Peyer's patch (tissue), 4 donors: ENCODE data around the gene SLC1A1. TPM values are rescaled to one million over a fixed set of nuclear protein-coding genes. Genes with fewer than 3 reads are reported as not detected.

Experiments used
- DNase-seq, 3 donors: peaks; one replicate each; pipeline ENCODE4 v3.0.0-alpha.2; 2017 to 2019
- H3K27ac ChIP-seq, 4 donors: fragments of 200-600 bp; sonication (generic); one replicate each; pipeline ENCODE4 v1.5.1; 2016 to 2019
- H3K27me3 ChIP-seq, 2 donors: fragments of 200-600 bp; sonication (generic); one replicate each; pipeline ENCODE4 v1.5.1; 2019
- H3K36me3 ChIP-seq, 3 donors: fragments of 200-600 bp; sonication (generic); one replicate each; pipeline ENCODE4 v1.5.1; 2016 to 2019
- H3K4me1 ChIP-seq, 4 donors: fragments of 200-600 bp; sonication (generic); one replicate each; pipeline ENCODE4 v1.5.1; 2016 to 2019
- H3K4me3 ChIP-seq, 4 donors: fragments of 200-600 bp; sonication (generic); 1 replicate in 3 of 4; 2 replicates in 1 of 4; pipeline ENCODE4 v1.5.1; 2016 to 2019; ENCODE audit warnings: mild to moderate bottlenecking in 1 of 4
- H3K9me3 ChIP-seq, 4 donors: fragments of 200-600 bp; sonication (generic); one replicate each; pipeline ENCODE4 v1.5.1; 2016 to 2019; ENCODE audit warnings: mild to moderate bottlenecking in 1 of 4
- POLR2A ChIP-seq, 2 donors: fragments of 450-650 bp; IDR thresholded peaks; one replicate each; pipeline ENCODE4 v1.5.1; 2017; ENCODE audit warnings: antibody characterized with exemption in 2 of 2, mild to moderate bottlenecking in 2 of 2, moderate library complexity in 2 of 2
- total RNA-seq, 4 donors: library from RNA; depleted of rRNA; stranded (reverse); fragments of >200 nt; gene quantifications; one replicate each; pipeline ENCODE4 v1.1.0, GENCODE V29; 2016
- TF ChIP-seq, protein P1 (sequence below), 6 experiments: fragments of 450-650 bp in 4 of 6; fragments of 200-600 bp in 2 of 6; sonication (generic) in 1 of 6; IDR thresholded peaks; one replicate each; pipeline ENCODE4 v1.5.1; 2017 to 2019; ENCODE audit warnings: antibody characterized with exemption in 6 of 6, mild to moderate bottlenecking in 3 of 6, moderate library complexity in 1 of 6

The SLC1A1 gene
- total RNA-seq, 4 donors from 2014 or later: 5.0 to 357 (median 145) TPM

DNA sequence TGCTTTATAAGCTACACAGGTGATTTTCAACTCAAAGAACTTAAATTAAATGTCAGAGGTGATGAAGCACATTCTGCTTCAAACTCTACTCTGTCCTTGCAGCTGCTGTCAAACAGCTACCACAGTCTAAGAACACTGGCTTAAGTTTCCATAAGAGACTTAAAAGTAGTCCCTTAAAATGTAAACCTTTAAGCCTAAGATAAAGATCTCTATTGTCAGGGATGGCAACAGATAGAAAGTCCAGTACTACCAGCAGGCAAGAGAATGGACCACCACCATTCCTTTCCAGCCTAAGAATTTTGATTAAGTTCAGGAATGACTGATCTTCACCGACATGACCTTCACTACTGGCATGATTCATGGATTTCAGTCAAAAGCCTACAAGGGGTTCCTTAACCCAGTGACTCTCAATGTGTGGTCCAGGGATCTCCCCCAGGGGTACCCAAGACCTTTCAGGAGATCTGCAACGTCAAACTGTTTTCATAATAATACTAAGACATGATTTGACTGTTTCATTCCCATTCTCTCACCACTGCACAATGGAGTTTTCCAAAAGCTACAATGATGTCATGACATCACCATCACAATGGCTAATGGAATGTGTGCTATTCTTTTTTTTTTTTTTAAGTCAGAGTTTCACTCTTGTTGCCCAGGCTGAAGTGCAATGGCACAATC is 130.8 kb downstream of the SLC1A1 start:
- Histone ChIP-seq H3K27ac (no peak overlapping the region), H3K27me3 (no peaks in the 10 kb centered on the region), H3K9me3 (no peaks in the 10 kb centered on the region), H3K36me3 (peaks cover 0 to 11% (median 0%) of the 10 kb centered on the region in 3 donors), H3K4me1 (no peaks in the 10 kb centered on the region), H3K4me3 (no peak overlapping the region)
- no peak for TF ChIP-seq POLR2A (IDR thresholded peaks at IDR 0.05)
- TF ChIP-seq, protein P1, sequence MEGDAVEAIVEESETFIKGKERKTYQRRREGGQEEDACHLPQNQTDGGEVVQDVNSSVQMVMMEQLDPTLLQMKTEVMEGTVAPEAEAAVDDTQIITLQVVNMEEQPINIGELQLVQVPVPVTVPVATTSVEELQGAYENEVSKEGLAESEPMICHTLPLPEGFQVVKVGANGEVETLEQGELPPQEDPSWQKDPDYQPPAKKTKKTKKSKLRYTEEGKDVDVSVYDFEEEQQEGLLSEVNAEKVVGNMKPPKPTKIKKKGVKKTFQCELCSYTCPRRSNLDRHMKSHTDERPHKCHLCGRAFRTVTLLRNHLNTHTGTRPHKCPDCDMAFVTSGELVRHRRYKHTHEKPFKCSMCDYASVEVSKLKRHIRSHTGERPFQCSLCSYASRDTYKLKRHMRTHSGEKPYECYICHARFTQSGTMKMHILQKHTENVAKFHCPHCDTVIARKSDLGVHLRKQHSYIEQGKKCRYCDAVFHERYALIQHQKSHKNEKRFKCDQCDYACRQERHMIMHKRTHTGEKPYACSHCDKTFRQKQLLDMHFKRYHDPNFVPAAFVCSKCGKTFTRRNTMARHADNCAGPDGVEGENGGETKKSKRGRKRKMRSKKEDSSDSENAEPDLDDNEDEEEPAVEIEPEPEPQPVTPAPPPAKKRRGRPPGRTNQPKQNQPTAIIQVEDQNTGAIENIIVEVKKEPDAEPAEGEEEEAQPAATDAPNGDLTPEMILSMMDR (IDR thresholded peaks at IDR 0.05): no peak
- DNase-seq: no peak

DNA sequence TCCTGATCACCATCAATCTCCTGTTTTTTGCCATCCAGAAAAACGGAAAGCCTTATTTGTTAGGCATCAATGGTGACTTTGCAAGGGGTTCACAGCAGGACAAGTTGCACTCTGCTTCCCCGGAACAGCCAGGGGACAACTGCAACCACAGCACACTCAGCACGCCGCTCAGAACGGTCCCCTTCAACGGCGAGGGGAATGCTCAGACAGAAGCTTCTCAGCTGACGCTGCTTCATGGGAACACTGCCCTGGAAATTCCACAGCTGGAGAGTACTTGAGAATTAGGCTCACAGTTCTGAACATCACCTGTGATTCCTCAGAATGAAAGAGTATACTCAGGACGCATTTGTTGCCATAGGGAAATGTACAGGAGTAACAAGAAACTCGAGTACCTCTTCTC is 131.7 kb downstream of the SLC1A1 start:
- no peak for DNase-seq
- Histone ChIP-seq H3K27me3 (no peaks in the 10 kb centered on the region), H3K4me1 (no peaks in the 10 kb centered on the region), H3K27ac (no peak overlapping the region), H3K4me3 (no peak overlapping the region), H3K36me3 (peaks cover 0 to 11% (median 0%) of the 10 kb centered on the region in 3 donors), H3K9me3 (no peaks in the 10 kb centered on the region)
- TF ChIP-seq, protein P1 (IDR thresholded peaks at IDR 0.05): no peak
- TF ChIP-seq POLR2A (IDR thresholded peaks at IDR 0.05): no peak

DNA sequence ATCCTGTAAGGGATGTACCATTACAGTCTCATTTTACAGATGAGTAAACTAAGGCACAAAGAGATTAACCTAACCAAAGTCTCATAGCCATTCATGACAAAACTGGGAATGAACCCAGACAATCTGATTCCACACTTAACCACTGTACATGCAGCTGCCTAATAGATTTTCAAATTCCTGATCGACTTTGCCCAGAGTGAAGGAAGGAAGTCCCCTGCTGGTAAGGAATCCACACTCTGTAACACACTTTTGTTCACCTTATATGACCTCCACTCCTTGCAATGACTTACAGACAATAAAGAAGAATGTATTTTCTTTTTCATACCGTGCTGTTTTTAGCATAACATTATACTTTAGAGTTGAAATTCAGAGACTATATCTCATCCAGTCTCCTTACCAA is 140.6 kb downstream of the SLC1A1 start:
- no peak overlapping the region for H3K4me3 ChIP-seq
- no peaks in the 10 kb centered on the region for H3K36me3 ChIP-seq
- H3K9me3 ChIP-seq: no peaks in the 10 kb centered on the region
- H3K27ac ChIP-seq: no peak overlapping the region
- no peak for TF ChIP-seq POLR2A (IDR thresholded peaks at IDR 0.05)
- TF ChIP-seq, protein P1 (IDR thresholded peaks at IDR 0.05): no peak
- no peak for DNase-seq
- H3K27me3 ChIP-seq: no peaks in the 10 kb centered on the region
- H3K4me1 ChIP-seq: no peaks in the 10 kb centered on the region

Other genes starting within 250 kb of the SLC1A1 start
- gene GLIS3, start 190.4 kb upstream of the SLC1A1 start, total RNA-seq: 10 to 100 TPM; 24.2 to 50.1 (median 38.3) TPM
- gene PLPP6, start 171.8 kb downstream of the SLC1A1 start, total RNA-seq: 10 to 100 TPM in 3 of 4 donors, 1 to 10 TPM in 1; 7.4 to 27.0 (median 19.7) TPM
- gene SPATA6L, start 176.0 kb downstream of the SLC1A1 start, total RNA-seq: 10 to 100 TPM; 13.4 to 19.0 (median 16.6) TPM
- 10 to 100 TPM; 12.0 to 24.7 (median 19.8) TPM for gene CDC37L1, start 189.1 kb downstream of the SLC1A1 start, total RNA-seq